ENCODE data around the gene MUC6.

The MUC6 gene

DNA sequence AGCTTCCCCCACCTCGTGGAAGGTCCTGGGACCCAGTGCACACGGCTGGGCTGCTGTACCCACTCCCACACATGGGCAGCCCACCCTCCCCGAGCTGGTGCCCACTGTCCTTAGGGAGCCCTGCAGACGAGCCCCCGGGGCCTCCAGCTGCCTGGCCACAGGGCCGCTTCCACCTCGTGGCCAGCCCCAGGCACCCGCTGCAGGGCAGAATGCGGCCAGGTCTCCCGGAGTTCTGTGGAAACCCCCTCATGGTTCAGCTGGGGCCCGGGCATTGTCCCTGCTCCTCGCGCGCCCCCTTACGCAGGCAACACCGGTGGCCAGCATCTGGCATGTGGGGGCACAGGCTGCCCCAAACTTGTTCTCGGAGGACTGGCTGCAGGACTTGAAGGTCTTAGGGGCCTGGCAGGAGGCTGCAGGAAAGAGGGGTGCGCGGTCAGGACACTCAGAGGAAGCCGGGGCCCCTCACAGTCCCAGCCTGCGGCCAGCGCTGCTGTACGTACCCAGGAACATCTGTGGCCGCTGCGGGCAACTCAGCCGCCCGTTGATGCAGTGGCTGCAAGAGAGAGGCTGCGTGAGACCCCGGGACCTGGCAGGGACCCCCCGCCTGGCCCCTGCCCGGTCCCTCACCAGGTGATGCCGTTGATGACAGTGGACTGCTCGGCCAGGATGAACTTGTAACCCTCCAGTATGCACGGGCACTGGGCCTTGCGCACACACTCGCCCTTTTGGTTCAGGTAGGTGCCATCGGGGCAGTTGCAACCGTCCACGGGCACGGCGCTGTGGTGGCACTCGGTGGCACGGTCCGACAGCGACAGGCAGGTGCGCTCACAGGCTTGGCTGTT, 9.7 kb downstream of the MUC6 start:
- no peak for TF ChIP-seq CTCF (IDR thresholded peaks at IDR 0.05; ENCODE audit: insufficient read depth, low read depth, low read length, missing control alignments)
- DNase-seq (ENCODE audit: low read depth) = no peak

DNA sequence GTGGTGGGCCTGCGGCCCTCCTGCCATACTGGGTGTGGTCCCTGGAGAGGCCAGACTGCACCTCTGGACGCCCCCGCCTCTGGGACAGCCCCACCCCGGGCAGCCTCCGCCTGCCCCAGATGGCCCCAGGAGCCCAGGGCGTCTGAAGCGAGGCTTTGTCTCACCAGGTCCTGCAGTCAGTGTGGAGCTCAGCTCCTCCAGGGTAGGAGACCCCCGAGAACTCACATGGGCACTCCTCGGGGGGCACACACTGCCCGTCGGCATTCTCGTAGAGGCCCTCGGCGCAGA, 10.4 kb downstream of the MUC6 start:
- TF ChIP-seq CTCF (IDR thresholded peaks at IDR 0.05; ENCODE audit: insufficient read depth, low read depth, low read length, missing control alignments) = no peak
- DNase-seq (ENCODE audit: low read depth) = no peak
- H3K4me3 ChIP-seq (ENCODE audit: low read length) = no peak overlapping the region

More for the DNA sequence above, 9.7 kb downstream of the MUC6 start:
- H3K4me3 ChIP-seq (ENCODE audit: low read length) = no peak overlapping the region

GRCh38 chr11:1025410-1026162, 10.9 kb downstream of the MUC6 start:
- TF ChIP-seq CTCF (IDR thresholded peaks at IDR 0.05; ENCODE audit: insufficient read depth, low read depth, low read length, missing control alignments) = no peak
- no peak overlapping the region for H3K4me3 ChIP-seq (ENCODE audit: low read length)
- DNase-seq (ENCODE audit: low read depth) = no peak

DNA sequence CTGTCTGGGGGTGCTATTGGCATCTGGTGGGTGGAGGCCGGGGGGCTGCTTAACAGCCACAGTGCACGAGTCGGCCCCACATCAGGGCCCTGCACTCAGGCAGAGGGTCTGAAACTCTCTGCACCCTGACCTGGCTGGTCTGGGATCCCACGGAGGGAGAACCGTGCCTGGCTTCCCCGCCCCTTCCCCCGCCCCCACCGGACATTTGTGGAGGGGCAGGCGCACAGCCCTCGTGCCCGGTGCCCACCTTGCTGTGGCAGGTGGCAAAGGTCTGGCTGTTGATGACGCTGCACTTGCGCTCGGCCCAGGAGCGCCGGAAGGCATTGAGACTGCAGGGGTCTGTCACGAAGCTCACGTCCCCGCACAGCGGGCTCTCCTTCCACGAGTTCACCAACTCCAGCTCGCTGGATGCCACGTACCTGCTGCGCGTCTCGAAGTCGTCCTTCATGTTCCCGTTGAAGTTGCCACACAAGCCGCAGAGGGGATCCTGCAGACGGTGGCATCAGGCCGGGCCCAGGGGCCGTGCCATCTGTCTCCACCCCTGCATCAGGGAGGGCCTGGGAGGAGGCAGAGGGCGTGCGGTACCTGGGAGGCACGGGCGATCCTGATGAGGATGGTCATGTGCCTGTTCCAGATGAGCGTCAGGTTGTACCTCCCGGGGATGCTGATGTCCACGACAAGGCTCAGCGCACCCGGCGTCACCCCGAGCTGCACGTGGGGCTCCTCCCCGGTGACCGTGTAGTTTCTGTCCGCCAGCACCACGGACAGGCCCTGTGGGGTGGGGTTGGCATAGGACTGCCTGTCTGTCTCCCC, 11.7 kb downstream of the MUC6 start:
- H3K4me3 ChIP-seq (ENCODE audit: low read length) = no peak overlapping the region
- no peak for TF ChIP-seq CTCF (IDR thresholded peaks at IDR 0.05; ENCODE audit: insufficient read depth, low read depth, low read length, missing control alignments)
- DNase-seq (ENCODE audit: low read depth) = no peak

DNA sequence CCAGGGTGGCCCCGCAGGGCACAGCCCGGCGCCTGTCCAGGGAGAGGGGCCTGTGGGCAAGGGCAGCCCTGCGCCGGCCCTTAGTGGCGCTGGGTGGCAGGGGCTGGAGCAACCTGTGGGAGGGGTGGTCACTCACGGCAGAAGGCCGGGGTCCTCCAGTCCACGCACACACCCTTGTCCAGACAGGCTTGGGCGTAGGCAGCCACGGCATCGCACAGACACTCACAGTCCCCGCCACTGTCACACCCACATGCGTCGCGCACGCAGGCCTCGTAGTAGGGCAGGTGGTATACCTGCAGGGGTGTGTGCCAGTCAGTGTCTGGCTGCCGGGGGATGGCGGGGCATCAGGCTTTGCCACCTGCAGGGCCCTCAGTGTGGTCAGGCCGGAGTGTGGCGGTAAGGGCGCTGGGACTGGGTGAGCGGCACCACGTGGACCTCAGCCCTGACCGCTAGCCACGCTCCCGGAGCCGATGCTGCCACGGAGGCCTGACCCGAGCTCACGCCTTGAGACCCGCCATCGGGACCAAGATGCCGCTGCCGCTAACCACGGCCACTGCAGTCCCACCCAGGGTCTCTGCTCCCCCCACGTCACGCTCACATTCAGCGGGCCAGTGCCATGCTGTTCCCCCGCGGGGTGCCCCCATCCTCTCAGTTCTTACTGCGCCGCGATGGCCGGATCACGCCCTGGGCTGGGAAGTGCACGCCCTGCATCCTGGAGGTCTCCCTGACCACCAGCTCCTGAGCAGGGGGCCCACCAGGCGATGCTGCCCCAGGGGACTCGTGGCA, 12.5 kb downstream of the MUC6 start:
- DNase-seq (ENCODE audit: low read depth) = no peak
- TF ChIP-seq CTCF (IDR thresholded peaks at IDR 0.05; ENCODE audit: insufficient read depth, low read depth, low read length, missing control alignments) = no peak
- H3K4me3 ChIP-seq (ENCODE audit: low read length) = no peak overlapping the region

All from epithelial cell of esophagus (primary cell).